Measurements from ENCODE around the gene HJV.

Gene HJV

GRCh38 chr1:145997016-145997717 lies 24.4 kb downstream of the HJV start:
- TF ChIP-seq, protein P1, sequence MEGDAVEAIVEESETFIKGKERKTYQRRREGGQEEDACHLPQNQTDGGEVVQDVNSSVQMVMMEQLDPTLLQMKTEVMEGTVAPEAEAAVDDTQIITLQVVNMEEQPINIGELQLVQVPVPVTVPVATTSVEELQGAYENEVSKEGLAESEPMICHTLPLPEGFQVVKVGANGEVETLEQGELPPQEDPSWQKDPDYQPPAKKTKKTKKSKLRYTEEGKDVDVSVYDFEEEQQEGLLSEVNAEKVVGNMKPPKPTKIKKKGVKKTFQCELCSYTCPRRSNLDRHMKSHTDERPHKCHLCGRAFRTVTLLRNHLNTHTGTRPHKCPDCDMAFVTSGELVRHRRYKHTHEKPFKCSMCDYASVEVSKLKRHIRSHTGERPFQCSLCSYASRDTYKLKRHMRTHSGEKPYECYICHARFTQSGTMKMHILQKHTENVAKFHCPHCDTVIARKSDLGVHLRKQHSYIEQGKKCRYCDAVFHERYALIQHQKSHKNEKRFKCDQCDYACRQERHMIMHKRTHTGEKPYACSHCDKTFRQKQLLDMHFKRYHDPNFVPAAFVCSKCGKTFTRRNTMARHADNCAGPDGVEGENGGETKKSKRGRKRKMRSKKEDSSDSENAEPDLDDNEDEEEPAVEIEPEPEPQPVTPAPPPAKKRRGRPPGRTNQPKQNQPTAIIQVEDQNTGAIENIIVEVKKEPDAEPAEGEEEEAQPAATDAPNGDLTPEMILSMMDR (IDR thresholded peaks at IDR 0.05) = no peak
- no peak for TF ChIP-seq ZFX (IDR thresholded peaks at IDR 0.05; ENCODE audit: borderline replicate concordance)
- peak overlapping the region; percentile 91 for H3K27ac ChIP-seq

DNA sequence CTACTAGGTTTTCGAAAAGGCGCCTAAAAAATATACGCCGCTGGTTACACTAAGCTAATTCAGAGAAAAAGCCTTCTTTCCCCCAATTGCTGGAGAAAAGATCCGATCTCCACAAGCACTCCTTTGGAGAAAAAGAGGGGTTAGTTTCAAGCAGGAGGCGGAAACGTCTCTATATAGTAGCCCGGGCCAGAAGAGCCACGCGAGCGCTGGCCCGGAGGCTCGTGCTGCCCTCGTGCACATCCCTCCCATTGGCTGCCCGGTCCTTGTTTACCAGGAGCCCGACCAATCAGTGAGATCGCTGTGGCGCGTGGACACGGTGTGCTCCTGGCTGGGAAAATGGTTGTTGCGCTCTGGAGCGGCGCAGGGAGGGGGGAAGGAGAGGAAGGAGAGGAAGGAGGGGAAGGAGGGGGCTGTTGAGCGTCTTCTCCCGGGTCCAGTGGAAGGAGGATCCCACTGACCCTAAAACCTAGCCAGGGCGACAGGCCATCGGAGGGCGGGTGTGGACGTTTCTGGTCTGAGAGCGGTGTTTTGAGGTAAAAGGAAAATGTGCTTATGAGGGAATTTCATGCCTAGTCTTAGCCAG lies 25.0 kb downstream of the HJV start, which contains the start of gene TXNIP:
Gene TXNIP (minus strand): TSS at position 147 of the 583 bp plus-strand sequence. CDS start 313 bp downstream, outside the sequence.
- TF ChIP-seq, protein P1 (IDR thresholded peaks at IDR 0.05) = no peak
- H3K27ac ChIP-seq = peak within 1 kb of the TSS; percentile 91

DNA sequence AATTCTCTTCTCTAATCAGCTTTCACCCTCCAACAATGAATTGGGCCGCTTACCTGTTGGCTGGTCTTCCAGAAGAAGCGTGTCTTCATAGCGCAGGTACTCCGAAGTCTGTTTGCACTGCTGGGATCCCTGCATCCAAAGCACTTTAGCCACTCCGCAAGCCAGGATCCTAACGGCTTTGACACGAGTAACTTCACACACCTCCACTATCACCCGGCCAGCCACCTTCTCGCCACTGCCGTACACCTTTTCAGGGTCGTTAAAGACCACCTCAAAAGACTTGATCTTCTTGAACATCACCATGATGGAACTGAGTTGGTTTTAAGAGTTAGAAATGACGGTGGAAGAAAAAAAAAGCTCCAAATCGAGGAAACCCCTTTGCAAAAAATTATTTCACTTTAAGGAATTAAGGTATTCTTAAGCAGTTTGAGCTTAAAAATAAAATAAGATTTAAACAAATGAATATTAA lies 25.5 kb downstream of the HJV start:
- TF ChIP-seq ZFX (IDR thresholded peaks at IDR 0.05; ENCODE audit: borderline replicate concordance) = no peak
- TF ChIP-seq, protein P1 (IDR thresholded peaks at IDR 0.05) = no peak
- H3K27ac ChIP-seq = peak overlapping the region; percentile 91

DNA sequence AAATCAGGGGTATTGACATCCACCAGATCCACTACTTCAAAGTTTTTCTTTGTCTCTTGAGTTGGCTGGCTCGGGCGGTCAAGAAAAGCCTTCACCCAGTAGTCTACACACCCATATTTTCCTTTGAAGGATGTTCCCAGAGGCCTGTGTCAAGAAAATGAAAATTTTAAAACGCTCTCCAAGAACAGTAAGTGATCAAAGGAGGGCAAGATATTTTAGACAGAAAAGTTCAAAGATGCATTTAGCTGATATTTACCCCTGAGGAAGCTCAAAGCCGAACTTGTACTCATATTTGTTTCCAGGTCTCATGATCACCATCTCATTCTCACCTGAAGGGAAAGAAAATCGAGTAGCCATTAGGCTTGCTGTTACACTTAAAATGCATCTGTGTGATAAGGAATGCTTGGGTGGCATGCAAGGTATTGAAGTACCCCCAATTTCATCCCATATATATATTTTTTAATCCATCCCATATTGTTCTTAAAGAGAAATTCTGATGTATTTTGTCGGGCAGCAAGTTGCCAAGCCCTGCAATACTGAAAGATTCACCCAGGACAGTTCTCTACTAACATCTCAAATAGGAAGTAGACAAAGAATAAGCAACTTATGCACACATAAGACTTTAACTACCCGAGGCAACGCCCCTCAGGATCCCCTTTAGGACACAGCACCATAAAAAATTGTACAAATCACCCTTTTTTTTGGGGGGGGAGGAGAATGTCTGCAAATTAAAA lies 26.2 kb downstream of the HJV start:
- H3K27ac ChIP-seq = peak overlapping the region; percentile 91
- no peak for TF ChIP-seq ZFX (IDR thresholded peaks at IDR 0.05; ENCODE audit: borderline replicate concordance)
- TF ChIP-seq, protein P1 (IDR thresholded peaks at IDR 0.05) = no peak

GRCh38 chr1:145994391-145995120 lies 27.0 kb downstream of the HJV start:
- peak overlapping the region; percentile 91 for H3K27ac ChIP-seq

DNA sequence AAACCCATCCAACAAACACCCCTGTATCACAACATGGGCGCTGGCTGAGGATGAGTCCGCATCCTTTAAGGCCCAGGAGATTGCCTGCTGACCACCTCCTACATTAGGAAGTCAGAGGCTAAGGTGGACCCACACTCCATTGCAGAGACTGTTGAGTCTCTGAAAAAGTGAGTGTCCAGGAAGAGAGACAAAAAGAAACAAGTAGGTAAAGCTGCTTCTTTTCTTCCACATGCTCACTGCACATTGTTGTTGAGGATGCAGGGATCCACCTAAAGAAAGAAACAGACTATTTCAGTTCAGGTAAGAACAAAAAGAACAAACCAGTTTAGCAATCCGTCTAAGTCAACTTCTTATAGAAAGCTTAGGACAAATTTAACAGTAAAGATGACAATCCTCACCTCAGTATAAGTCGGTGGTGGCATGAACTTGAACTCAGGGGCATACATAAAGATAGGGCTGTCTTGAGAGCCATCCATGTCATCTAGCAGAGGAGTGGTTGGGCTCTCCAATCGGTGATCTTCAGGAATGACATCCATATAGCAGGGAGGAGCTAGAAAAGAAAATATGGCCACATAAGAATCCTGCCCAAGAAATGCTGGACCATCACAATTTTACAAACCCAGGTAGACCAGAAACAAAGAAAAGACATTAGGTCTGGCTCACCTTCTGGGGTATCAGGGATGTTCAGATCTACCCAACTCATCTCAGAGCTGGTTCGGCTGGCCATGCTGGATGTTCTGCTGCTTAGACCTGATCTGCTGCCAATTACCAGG lies 27.7 kb downstream of the HJV start:
- TF ChIP-seq, protein P1 (IDR thresholded peaks at IDR 0.05) = no peak
- no peak for TF ChIP-seq ZFX (IDR thresholded peaks at IDR 0.05; ENCODE audit: borderline replicate concordance)
- H3K27ac ChIP-seq = peak overlapping the region; percentile 91

More at GRCh38 chr1:145994391-145995120, 27.0 kb downstream of the HJV start:
- TF ChIP-seq, protein P1 (IDR thresholded peaks at IDR 0.05) = no peak
- no peak for TF ChIP-seq ZFX (IDR thresholded peaks at IDR 0.05; ENCODE audit: borderline replicate concordance)
